HepG2 (cell line): ENCODE data around the gene GPR173.

Source experiments
- EZH2 ChIP-seq: conservative IDR thresholded peaks from 2 replicates; pipeline ENCODE4 v1.6.1; 2012; ENCODE audit warnings: mild to moderate bottlenecking, low read depth, low read length, moderate library complexity
- RFX5 ChIP-seq: IDR thresholded peaks from 2 replicates; pipeline ENCODE4 v1.6.1; 2011; ENCODE audit warnings: low read depth, low read length, improper control_type of control experiment

- no peak for TF ChIP-seq RFX5
- TF ChIP-seq EZH2: no peak
Measured at GRCh38 chrX:53003111-53003510, 45.5 kb upstream of the GPR173 start.
